CD1c-positive myeloid dendritic cell (primary cell): Measurements from ENCODE around the gene SCYL1.

Experiments used
- DNase-seq: peaks from one replicate; pipeline ENCODE4 v3.0.0-alpha.2; 2016; ENCODE audit errors: extremely low spot score

Gene SCYL1

GRCh38 chr11:65569164-65569972 is 44.5 kb downstream of the SCYL1 start:
- DNase-seq: no peak

- DNase-seq: peak; percentile 99
Observed at GRCh38 chr11:65569973-65570918, 45.4 kb downstream of the SCYL1 start, which contains the start of gene ZNRD2. Gene ZNRD2 (plus strand): TSS chr11:65570477. CDS start chr11:65570492, 15 bp downstream.

GRCh38 chr11:65571420-65571819 is 46.5 kb downstream of the SCYL1 start:
- no peak for DNase-seq

- DNase-seq: no peak
Observed at GRCh38 chr11:65571940-65572339, 47.1 kb downstream of the SCYL1 start.

- DNase-seq: peak; percentile 89
Observed at GRCh38 chr11:65572356-65573051, 47.6 kb downstream of the SCYL1 start, which contains the start of gene FAM89B. Gene FAM89B (plus strand): TSS chr11:65572538. CDS start chr11:65572670, 132 bp downstream.

- DNase-seq: no peak
Observed at GRCh38 chr11:65573391-65574079, 48.7 kb downstream of the SCYL1 start.

GRCh38 chr11:65574109-65574810 is 49.4 kb downstream of the SCYL1 start:
- DNase-seq: peak; percentile 97

GRCh38 chr11:65574811-65575567 is 50.1 kb downstream of the SCYL1 start:
- DNase-seq: no peak

GRCh38 chr11:65575568-65576231 is 50.8 kb downstream of the SCYL1 start, which contains the start of gene EHBP1L1:
Gene EHBP1L1 (plus strand): TSS chr11:65576053. CDS start chr11:65576303, 250 bp downstream.
- DNase-seq: peak; percentile 92

- DNase-seq: peak; percentile 77
Observed at GRCh38 chr11:65576232-65576866, 51.5 kb downstream of the SCYL1 start.

GRCh38 chr11:65576867-65577755 is 52.2 kb downstream of the SCYL1 start:
- DNase-seq: peak; percentile 94

GRCh38 chr11:65577756-65578109 is 52.9 kb downstream of the SCYL1 start:
- no peak for DNase-seq

GRCh38 chr11:65578134-65578533 is 53.3 kb downstream of the SCYL1 start:
- no peak for DNase-seq

GRCh38 chr11:65578667-65579066 is 53.8 kb downstream of the SCYL1 start:
- DNase-seq: no peak

- DNase-seq: no peak
Observed at GRCh38 chr11:65579291-65579690, 54.4 kb downstream of the SCYL1 start.

- no peak for DNase-seq
Observed at GRCh38 chr11:65580031-65580692, 55.3 kb downstream of the SCYL1 start.

- DNase-seq: no peak
Observed at GRCh38 chr11:65580756-65581155, 55.9 kb downstream of the SCYL1 start.
